Measurements from ENCODE around the gene PJA2.

- TF ChIP-seq, protein P1, sequence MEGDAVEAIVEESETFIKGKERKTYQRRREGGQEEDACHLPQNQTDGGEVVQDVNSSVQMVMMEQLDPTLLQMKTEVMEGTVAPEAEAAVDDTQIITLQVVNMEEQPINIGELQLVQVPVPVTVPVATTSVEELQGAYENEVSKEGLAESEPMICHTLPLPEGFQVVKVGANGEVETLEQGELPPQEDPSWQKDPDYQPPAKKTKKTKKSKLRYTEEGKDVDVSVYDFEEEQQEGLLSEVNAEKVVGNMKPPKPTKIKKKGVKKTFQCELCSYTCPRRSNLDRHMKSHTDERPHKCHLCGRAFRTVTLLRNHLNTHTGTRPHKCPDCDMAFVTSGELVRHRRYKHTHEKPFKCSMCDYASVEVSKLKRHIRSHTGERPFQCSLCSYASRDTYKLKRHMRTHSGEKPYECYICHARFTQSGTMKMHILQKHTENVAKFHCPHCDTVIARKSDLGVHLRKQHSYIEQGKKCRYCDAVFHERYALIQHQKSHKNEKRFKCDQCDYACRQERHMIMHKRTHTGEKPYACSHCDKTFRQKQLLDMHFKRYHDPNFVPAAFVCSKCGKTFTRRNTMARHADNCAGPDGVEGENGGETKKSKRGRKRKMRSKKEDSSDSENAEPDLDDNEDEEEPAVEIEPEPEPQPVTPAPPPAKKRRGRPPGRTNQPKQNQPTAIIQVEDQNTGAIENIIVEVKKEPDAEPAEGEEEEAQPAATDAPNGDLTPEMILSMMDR (IDR thresholded peaks at IDR 0.05): no peak
- no peak for TF ChIP-seq POLR2A (IDR thresholded peaks at IDR 0.05)
Measured at GRCh38 chr5:109454731-109455505, 45.1 kb upstream of the PJA2 start.
